ENCODE measurements around the gene FSIP1.

Gene FSIP1

GRCh38 chr15:39654304-39654703 is 128.3 kb downstream of the FSIP1 start:
- no peak overlapping the region for H3K27ac ChIP-seq
- peaks cover 26% of the 10 kb centered on the region for H3K27me3 ChIP-seq (ENCODE audit: insufficient read depth, low read depth, severe bottlenecking)
- no peak for DNase-seq
- H3K9me3 ChIP-seq (ENCODE audit: severe bottlenecking), result no peaks in the 10 kb centered on the region
- no peak for TF ChIP-seq CTCF (IDR thresholded peaks at IDR 0.05; ENCODE audit: low read depth, low read length)
- no peak overlapping the region for H3K4me3 ChIP-seq (ENCODE audit: low read depth, low read length)
- no peaks in the 10 kb centered on the region for H3K36me3 ChIP-seq

GRCh38 chr15:39651881-39652280 is 130.8 kb downstream of the FSIP1 start:
- no peak for TF ChIP-seq CTCF (IDR thresholded peaks at IDR 0.05; ENCODE audit: low read depth, low read length)
- H3K27ac ChIP-seq, result no peak overlapping the region
- no peak overlapping the region for H3K4me3 ChIP-seq (ENCODE audit: low read depth, low read length)
- no peaks in the 10 kb centered on the region for H3K36me3 ChIP-seq
- no peak for DNase-seq
- peaks cover 25% of the 10 kb centered on the region for H3K27me3 ChIP-seq (ENCODE audit: insufficient read depth, low read depth, severe bottlenecking)
- no peaks in the 10 kb centered on the region for H3K9me3 ChIP-seq (ENCODE audit: severe bottlenecking)

GRCh38 chr15:39651295-39651694 is 131.3 kb downstream of the FSIP1 start:
- H3K4me3 ChIP-seq (ENCODE audit: low read depth, low read length), result no peak overlapping the region
- H3K9me3 ChIP-seq (ENCODE audit: severe bottlenecking), result no peaks in the 10 kb centered on the region
- no peak for DNase-seq
- no peak for TF ChIP-seq CTCF (IDR thresholded peaks at IDR 0.05; ENCODE audit: low read depth, low read length)
- H3K27ac ChIP-seq, result no peak overlapping the region
- peaks cover 20% of the 10 kb centered on the region for H3K27me3 ChIP-seq (ENCODE audit: insufficient read depth, low read depth, severe bottlenecking)
- H3K36me3 ChIP-seq, result no peaks in the 10 kb centered on the region

- Histone ChIP-seq H3K27ac (no peak overlapping the region), H3K27me3 (ENCODE audit: insufficient read depth, low read depth, severe bottlenecking) (peaks cover 14% of the 10 kb centered on the region), H3K36me3 (no peaks in the 10 kb centered on the region), H3K4me3 (ENCODE audit: low read depth, low read length) (no peak overlapping the region), H3K9me3 (ENCODE audit: severe bottlenecking) (no peaks in the 10 kb centered on the region)
- TF ChIP-seq CTCF (IDR thresholded peaks at IDR 0.05; ENCODE audit: low read depth, low read length), result no peak
- DNase-seq, result no peak
These were observed 132.9 kb downstream of the FSIP1 start for GRCh38 chr15:39649757-39650156.

GRCh38 chr15:39646425-39646824 is 136.2 kb downstream of the FSIP1 start:
- peaks cover 4% of the 10 kb centered on the region for H3K27me3 ChIP-seq (ENCODE audit: insufficient read depth, low read depth, severe bottlenecking)
- no peak overlapping the region for H3K4me3 ChIP-seq (ENCODE audit: low read depth, low read length)
- DNase-seq, result no peak
- TF ChIP-seq CTCF (IDR thresholded peaks at IDR 0.05; ENCODE audit: low read depth, low read length), result no peak
- no peaks in the 10 kb centered on the region for H3K9me3 ChIP-seq (ENCODE audit: severe bottlenecking)
- H3K36me3 ChIP-seq, result no peaks in the 10 kb centered on the region
- H3K27ac ChIP-seq, result no peak overlapping the region

GRCh38 chr15:39645976-39646257 is 136.7 kb downstream of the FSIP1 start:
- Histone ChIP-seq H3K9me3 (ENCODE audit: severe bottlenecking) (no peaks in the 10 kb centered on the region), H3K4me3 (ENCODE audit: low read depth, low read length) (no peak overlapping the region), H3K27ac (no peak overlapping the region), H3K27me3 (ENCODE audit: insufficient read depth, low read depth, severe bottlenecking) (peaks cover 2% of the 10 kb centered on the region), H3K36me3 (no peaks in the 10 kb centered on the region)
- no peak for DNase-seq
- TF ChIP-seq CTCF (IDR thresholded peaks at IDR 0.05; ENCODE audit: low read depth, low read length), result no peak
